ENCODE data around the gene GRAMD1B.

GRCh38 chr11:123674297-123674696, 244.2 kb downstream of the GRAMD1B start:
- TF ChIP-seq CTCF (IDR thresholded peaks at IDR 0.05) (no peak), POLR2A (IDR thresholded peaks at IDR 0.05) (no peak)
